K562 (cell line): ENCODE results near the gene F11R. TPM values are rescaled to one million over a fixed set of nuclear protein-coding genes. Genes with fewer than 3 reads are reported as not detected.

ENCODE experiments used
- ATAC-seq: fragments of 200-7000 bp; cut with Tn5 transposase; 3 replicates; pipeline ENCODE4 v1.9.1; 2020; ENCODE audit warnings: moderate library complexity
- BruUV-seq: library from RNA; stranded (reverse); fragments of 400-500 nt; replicated peaks from 2 replicates; lab custom pipeline; 2021; lab: Mats Ljungman, UMichigan
- CTCF ChIA-PET: fragments of 300-600 bp; formaldehyde crosslinking; extraction: SDS; loops from one replicate; lab custom pipeline; 2021; ENCODE audit warnings: low intra/inter-chr PET ratio; lab: Yijun Ruan, JAX
- POLR2A ChIA-PET: fragments of 300-600, 350-650 bp; sonication (Branson Sonifier 250); formaldehyde crosslinking; extraction: SDS; loops from one replicate; lab custom pipeline; 2021; ENCODE audit warnings: antibody characterized with exemption, inconsistent platforms; lab: Yijun Ruan, JAX
- DNase-seq, 4 experiments: peaks; one replicate each; pipeline versions ENCODE4 v3.0.0 to v3.0.0-alpha.2; 2011 to 2018; ENCODE audit warnings: low spot score in 3 of 4, mixed read lengths in 3 of 4; ENCODE audit errors: extremely low read depth in 1 of 4
- FAIRE-seq: peaks from 2 replicates; lab custom pipeline; 2011; peaks lifted over from hg19 to GRCh38; lab: Jason Lieb, UNC
- H2AFZ ChIP-seq: 2 replicates; pipeline ENCODE4 v1.6.0; 2011; ENCODE audit warnings: low read depth, low read length, control low read depth, inconsistent platforms
- H3K27ac ChIP-seq: fragments of 200-600 bp; 3 replicates; pipeline ENCODE4 v1.8.0; 2011; ENCODE audit warnings: low read depth, mild to moderate bottlenecking, control low read depth, inconsistent platforms, low read length, moderate library complexity, mixed read lengths; ENCODE audit errors: extremely low read depth
- H3K27me3 ChIP-seq, 2 experiments: fragments of 300-600 bp in 1 of 2; 2 replicates in 1 of 2; 3 replicates in 1 of 2; pipeline versions ENCODE4 v1.6.0 to v1.8.0; 2011; ENCODE audit warnings: inconsistent platforms in 2 of 2, low read length in 2 of 2, mild to moderate bottlenecking in 1 of 2, mixed read lengths in 1 of 2, moderate library complexity in 1 of 2; ENCODE audit not compliant: control insufficient read depth in 2 of 2, insufficient read depth in 2 of 2
- H3K36me3 ChIP-seq: fragments of 300-600 bp; 3 replicates; pipeline ENCODE4 v1.8.0; 2011; ENCODE audit warnings: mild to moderate bottlenecking, low read length, inconsistent platforms; ENCODE audit not compliant: control insufficient read depth, insufficient read depth
- H3K4me1 ChIP-seq, 2 experiments: fragments of 200-600 bp in 1 of 2; replicated peaks in 1 of 2; 2 replicates in 1 of 2; 3 replicates in 1 of 2; pipeline versions ENCODE4 v1.5.1 to v1.8.0; 2011; ENCODE audit warnings: inconsistent platforms in 2 of 2, low read length in 2 of 2, mild to moderate bottlenecking in 1 of 2, mixed read lengths in 1 of 2, moderate library complexity in 1 of 2; ENCODE audit not compliant: control insufficient read depth in 2 of 2, insufficient read depth in 2 of 2
- H3K4me2 ChIP-seq: 2 replicates; pipeline ENCODE4 v1.6.1; 2011; ENCODE audit warnings: low read length, control low read depth, inconsistent platforms, mixed read lengths; ENCODE audit not compliant: insufficient read depth
- H3K4me3 ChIP-seq: fragments of 200-600 bp; sonication (generic), shearing (Covaris generic); 2 replicates; pipeline ENCODE4 v1.5.1; 2016; ENCODE audit warnings: control low read depth, inconsistent platforms
- H3K79me2 ChIP-seq: fragments of 200-600 bp; 3 replicates; pipeline ENCODE4 v1.8.0; 2011; ENCODE audit warnings: low read length, inconsistent platforms; ENCODE audit not compliant: control insufficient read depth, insufficient read depth
- H3K9ac ChIP-seq, 2 experiments: 2 replicates each; pipeline versions ENCODE4 v1.6.0 to v1.6.1; 2011; ENCODE audit warnings: low read depth in 2 of 2, low read length in 2 of 2, control low read depth in 1 of 2, inconsistent platforms in 1 of 2, mild to moderate bottlenecking in 1 of 2, mixed read lengths in 1 of 2; ENCODE audit not compliant: insufficient read depth in 1 of 2
- H3K9me1 ChIP-seq: one replicate; pipeline ENCODE4 v1.6.0; 2011; ENCODE audit warnings: inconsistent platforms, mild to moderate bottlenecking, low read length, moderate library complexity; ENCODE audit not compliant: control insufficient read depth, insufficient read depth
- H3K9me3 ChIP-seq: replicated peaks from 2 replicates; pipeline ENCODE4 v1.5.1; 2011; ENCODE audit warnings: low read depth, low read length, inconsistent platforms; ENCODE audit not compliant: control insufficient read depth, insufficient read depth
- H4K20me1 ChIP-seq: replicated peaks from 2 replicates; pipeline ENCODE4 v1.6.1; 2011; ENCODE audit warnings: low read length, inconsistent platforms, mixed read lengths; ENCODE audit not compliant: control insufficient read depth, insufficient read depth
- CCAR2 ChIP-seq: fragments of 200-400 bp; formaldehyde crosslinking; IDR thresholded peaks from 2 replicates; pipeline ENCODE4 v1.6.1; 2017; ENCODE audit warnings: mild to moderate bottlenecking, low read depth, low read length
- CCNT2 ChIP-seq: IDR thresholded peaks from 2 replicates; pipeline ENCODE4 v1.6.1; 2011; ENCODE audit warnings: borderline replicate concordance, low read depth, mild to moderate bottlenecking, moderate library complexity, mixed read lengths, low read length; ENCODE audit not compliant: insufficient read length; ENCODE audit errors: extremely low read depth
- CREB1 ChIP-seq, 2 experiments: sonication (generic) in 1 of 2; formaldehyde crosslinking in 1 of 2; IDR thresholded peaks; 2 replicates each; pipeline versions ENCODE4 v1.6.1 to v1.8.0; 2012 to 2022; ENCODE audit warnings: inconsistent platforms in 1 of 2, mild to moderate bottlenecking in 1 of 2, missing genetic modification reagents in 1 of 2, moderate library complexity in 1 of 2
- GABPB2 ChIP-seq: fragments of 250-450 bp; sonication (Bioruptor Pico); conservative IDR thresholded peaks from 2 replicates; pipeline ENCODE4 v1.5.1; 2021; ENCODE audit warnings: mild to moderate bottlenecking
- GTF2E2 ChIP-seq: fragments of 200-800 bp; sonication (Bioruptor generic); IDR thresholded peaks from 2 replicates; pipeline ENCODE4 v1.6.1; 2016; ENCODE audit warnings: missing genetic modification characterization, missing compliant biosample characterization
- NCOA4 ChIP-seq: fragments of 450-650 bp; IDR thresholded peaks from 2 replicates; pipeline ENCODE4 v1.6.1; 2018; ENCODE audit warnings: mild to moderate bottlenecking; ENCODE audit not compliant: partially characterized antibody
- RUNX1 ChIP-seq: sonication (generic); IDR thresholded peaks from 2 replicates; pipeline ENCODE4 v1.6.1; 2016; ENCODE audit warnings: antibody characterized with exemption, low read depth
- SMARCC2 ChIP-seq: fragments of 450-650 bp; IDR thresholded peaks from 2 replicates; pipeline ENCODE4 v1.6.1; 2017; ENCODE audit warnings: antibody characterized with exemption, moderate library complexity, mild to moderate bottlenecking, low read depth
- ZNF668 ChIP-seq: fragments of 250-450 bp; sonication (Bioruptor Pico); IDR thresholded peaks from 2 replicates; pipeline ENCODE4 v1.8.0; 2022; ENCODE audit warnings: mild to moderate bottlenecking, inconsistent platforms
- WGBS: fragments of 100-300 bp; shearing (Covaris generic); methylation state at CpG from one replicate; pipeline ENCODE4 v1.1.6; 2016; ENCODE audit warnings: low coverage, mixed read lengths; ENCODE audit not compliant: insufficient coverage; ENCODE audit errors: missing lambda C conversion rate; 5-methylcytosine and 5-hydroxymethylcytosine counted together
- in situ Hi-C: fragments of 300-500 bp; cut with MboI; formaldehyde crosslinking; loops from 4 replicates; pipeline ENCODE4 v1.15.0; 2018; ENCODE audit warnings: inconsistent platforms, mixed read lengths
- intact Hi-C: fragments of 100-400 bp; cut with micrococcal nuclease; formaldehyde crosslinking; loops from 2 replicates; pipeline ENCODE4 v1.14.2; 2022
- polyA plus RNA-seq, 8 experiments: library from polyadenylated mRNA; depleted of rRNA in 4 of 8; stranded (reverse) in 5 of 8; unstranded in 3 of 8; fragments of >200 nt; fragmentation: Nextera tagmentation in 2 of 8; fragmentation: Illumina TruSeq in 1 of 8; extraction: Ambion mirVana in 2 of 8; extraction: Trizol in 1 of 8; gene quantifications; 2 replicates each; pipeline versions ENCODE4 v1.2.1 to v1.2.3, GENCODE V29; 2011 to 2014; ENCODE audit warnings: inconsistent platforms in 1 of 8, missing spikeins in 1 of 8
- total RNA-seq, 7 experiments: library from RNA; depleted of rRNA in 6 of 7; stranded (reverse); fragments of >200 nt in 6 of 7; fragmentation: Illumina TruSeq in 2 of 7; extraction: Trizol in 2 of 7; gene quantifications; 2 replicates each; pipeline versions ENCODE4 v1.2.1 to v1.2.3, GENCODE V29; 2011 to 2021; ENCODE audit warnings: low replicate concordance in 1 of 7
- TF ChIP-seq, protein P1 (sequence below): sonication (generic); formaldehyde crosslinking; IDR thresholded peaks from 2 replicates; pipeline ENCODE4 v1.8.0; 2022; ENCODE audit warnings: missing genetic modification reagents, mild to moderate bottlenecking, borderline replicate concordance

F11R gene
- total and polyA plus RNA-seq, 9 of the 15 experiments (the other 6 are each of a cell fraction or from before 2014, with no cell fraction given), result 27.4 to 187 (median 52.5) TPM

DNA sequence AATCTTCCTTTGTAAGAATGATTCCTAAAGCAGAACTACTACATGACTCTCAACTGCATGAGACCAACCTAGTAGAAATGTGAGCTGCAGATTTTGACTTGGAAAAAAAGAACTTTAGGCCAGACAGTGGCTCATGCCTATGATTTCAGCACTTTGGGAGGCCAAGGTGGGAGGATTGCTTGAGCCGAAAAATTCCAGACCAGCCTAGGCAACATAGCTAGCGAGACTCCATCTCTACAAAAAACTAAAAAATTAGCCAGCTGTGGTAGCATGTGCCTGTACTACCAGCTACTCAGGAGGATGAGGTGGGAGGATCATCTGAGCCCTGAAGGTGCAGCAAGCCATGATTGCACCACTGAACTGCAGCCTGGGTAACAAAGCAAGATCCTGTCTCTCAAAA is 41.7 kb downstream of the F11R start:
- no peaks in the 10 kb centered on the region for H3K9me1 ChIP-seq
- CTCF ChIA-PET, result no interaction called here
- ATAC-seq (no peak), DNase-seq (no peak), FAIRE-seq (no peak)
- H3K4me1 ChIP-seq, result peaks cover 0 to 6% of the 10 kb centered on the region in 2 experiments; a peak in 2 of 5 replicates
- H3K9me3 ChIP-seq, result no peaks in the 10 kb centered on the region
- H3K4me2 ChIP-seq, result no peak overlapping the region
- POLR2A ChIA-PET, result interaction anchor here (0.7 to 1.7 kb wide), 3 partner anchors 9 to 39 kb away, joined by 3 to 4 read pairs (median 4); no protein-coding TSS in a partner anchor
- in situ Hi-C loops, result no loop called here
- H3K79me2 ChIP-seq, result no peaks in the 10 kb centered on the region
- H2AFZ ChIP-seq, result no peak overlapping the region
- BruUV-seq, result no TSS peak
- H3K4me3 ChIP-seq, result no peak overlapping the region
- WGBS, result 33% methylated on average over 2 of the region's 2 CpGs
- peaks cover 14 to 32% of the 10 kb centered on the region in 2 experiments; a peak in 4 of 5 replicates for H3K27me3 ChIP-seq
- TF ChIP-seq GTF2E2 (tag) (no peak), CCAR2 (no peak), GABPB2 (CRISPR knock-in tag) (no peak), RUNX1 (no peak), CREB1 (IDR thresholded peaks at IDR 0.05) (no peak), CREB1 (CRISPR knock-in tag; IDR thresholded peaks at IDR 0.05) (no peak), SMARCC2 (no peak), NCOA4 (no peak), ZNF668 (CRISPR knock-in tag) (no peak), CCNT2 (no peak)
- TF ChIP-seq, protein P1, sequence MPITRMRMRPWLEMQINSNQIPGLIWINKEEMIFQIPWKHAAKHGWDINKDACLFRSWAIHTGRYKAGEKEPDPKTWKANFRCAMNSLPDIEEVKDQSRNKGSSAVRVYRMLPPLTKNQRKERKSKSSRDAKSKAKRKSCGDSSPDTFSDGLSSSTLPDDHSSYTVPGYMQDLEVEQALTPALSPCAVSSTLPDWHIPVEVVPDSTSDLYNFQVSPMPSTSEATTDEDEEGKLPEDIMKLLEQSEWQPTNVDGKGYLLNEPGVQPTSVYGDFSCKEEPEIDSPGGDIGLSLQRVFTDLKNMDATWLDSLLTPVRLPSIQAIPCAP, result no peak
- H3K27ac ChIP-seq, result no peak overlapping the region
- intact Hi-C loops, result no loop called here
- no peaks in the 10 kb centered on the region for H4K20me1 ChIP-seq
- H3K9ac ChIP-seq, result no peak overlapping the region
- no peaks in the 10 kb centered on the region for H3K36me3 ChIP-seq
